ENCODE results near the gene SNTG2. TPM values are rescaled to one million over a fixed set of nuclear protein-coding genes. Genes with fewer than 3 reads are reported as not detected.
A peak's percentile ranks its signal among the peaks of the same experiment; 100 is the strongest.

SNTG2 gene
- total RNA-seq, 2 donors from 2014 or later, result 2.0 to 5.0 TPM

- WGBS, result 88% methylated on average over 6 of the region's 6 CpGs
- H3K27me3 ChIP-seq (replicated peaks; ENCODE audit: insufficient read depth), result no peaks in the 10 kb centered on the region
Observed at GRCh38 chr2:943461-943797, 7.2 kb upstream of the SNTG2 start.

GRCh38 chr2:943821-944220 is 6.8 kb upstream of the SNTG2 start:
- Histone ChIP-seq H3K27me3 (replicated peaks; ENCODE audit: insufficient read depth) (no peaks in the 10 kb centered on the region), H3K27ac (peak overlapping the region in 1 of 2 donors; percentile 60), H3K36me3 (no peaks in the 10 kb centered on the region), H3K4me3 (no peak overlapping the region), H3K9me3 (no peaks in the 10 kb centered on the region), H3K4me1 (replicated peaks) (no peaks in the 10 kb centered on the region)
- intact Hi-C loops (cut with DNase I), result no loop called here
- no peak for DNase-seq (ENCODE audit: low spot score)
- 84% methylated on average over 3 of the region's 3 CpGs for WGBS
- no peak for TF ChIP-seq POLR2A (IDR thresholded peaks at IDR 0.05)
- no peak for TF ChIP-seq CTCF (IDR thresholded peaks at IDR 0.05)
- TF ChIP-seq POLR2AphosphoS5 (IDR thresholded peaks at IDR 0.05), result no peak

More at GRCh38 chr2:943461-943797, 7.2 kb upstream of the SNTG2 start:
- no peaks in the 10 kb centered on the region for H3K4me1 ChIP-seq (replicated peaks)
- no peak overlapping the region for H3K4me3 ChIP-seq
- intact Hi-C loops (cut with DNase I), result no loop called here
- no peak for DNase-seq (ENCODE audit: low spot score)
- no peaks in the 10 kb centered on the region for H3K9me3 ChIP-seq
- H3K27ac ChIP-seq, result peak overlapping the region in 1 of 2 donors; percentile 60
- H3K36me3 ChIP-seq, result no peaks in the 10 kb centered on the region
- TF ChIP-seq CTCF (IDR thresholded peaks at IDR 0.05) (no peak), POLR2A (IDR thresholded peaks at IDR 0.05) (no peak), POLR2AphosphoS5 (IDR thresholded peaks at IDR 0.05) (no peak)

- intact Hi-C loops (cut with DNase I), result no loop called here
- H3K27ac ChIP-seq, result no peak overlapping the region
- H3K27me3 ChIP-seq (replicated peaks; ENCODE audit: insufficient read depth), result no peaks in the 10 kb centered on the region
- no peak overlapping the region for H3K4me3 ChIP-seq
- no peaks in the 10 kb centered on the region for H3K9me3 ChIP-seq
- H3K36me3 ChIP-seq, result no peaks in the 10 kb centered on the region
- TF ChIP-seq POLR2AphosphoS5 (IDR thresholded peaks at IDR 0.05) (no peak), CTCF (IDR thresholded peaks at IDR 0.05) (no peak), POLR2A (IDR thresholded peaks at IDR 0.05) (no peak)
- DNase-seq (ENCODE audit: low spot score), result no peak
- no peaks in the 10 kb centered on the region for H3K4me1 ChIP-seq (replicated peaks)
Observed at GRCh38 chr2:944693-945092, 6.0 kb upstream of the SNTG2 start.

- no peaks in the 10 kb centered on the region for H3K9me3 ChIP-seq
- H3K36me3 ChIP-seq, result no peaks in the 10 kb centered on the region
- intact Hi-C loops (cut with DNase I), result no loop called here
- no peak for TF ChIP-seq CTCF (IDR thresholded peaks at IDR 0.05)
- TF ChIP-seq POLR2A (IDR thresholded peaks at IDR 0.05), result no peak
- TF ChIP-seq POLR2AphosphoS5 (IDR thresholded peaks at IDR 0.05), result no peak
- H3K4me3 ChIP-seq, result no peak overlapping the region
- 87% methylated on average over 5 of the region's 5 CpGs for WGBS
- H3K27me3 ChIP-seq (replicated peaks; ENCODE audit: insufficient read depth), result no peaks in the 10 kb centered on the region
- H3K4me1 ChIP-seq (replicated peaks), result no peaks in the 10 kb centered on the region
- no peak for DNase-seq (ENCODE audit: low spot score)
- H3K27ac ChIP-seq, result no peak overlapping the region
Observed at GRCh38 chr2:945104-945503, 5.5 kb upstream of the SNTG2 start.

- Histone ChIP-seq H3K4me3 (no peak overlapping the region), H3K27ac (no peak overlapping the region), H3K9me3 (no peaks in the 10 kb centered on the region), H3K27me3 (replicated peaks; ENCODE audit: insufficient read depth) (no peaks in the 10 kb centered on the region), H3K36me3 (no peaks in the 10 kb centered on the region), H3K4me1 (replicated peaks) (no peaks in the 10 kb centered on the region)
- WGBS, result 78% methylated on average over 6 of the region's 6 CpGs
- no peak for DNase-seq (ENCODE audit: low spot score)
- no peak for TF ChIP-seq CTCF (IDR thresholded peaks at IDR 0.05)
- no peak for TF ChIP-seq POLR2AphosphoS5 (IDR thresholded peaks at IDR 0.05)
- no peak for TF ChIP-seq POLR2A (IDR thresholded peaks at IDR 0.05)
- intact Hi-C loops (cut with DNase I), result no loop called here
Observed at GRCh38 chr2:946073-946948, 4.3 kb upstream of the SNTG2 start.

All from prostate gland (tissue), 2 donors.